BE2C (cell line): ENCODE data around the gene PELO.

Source experiments
- DNase-seq: peaks from one replicate; pipeline ENCODE4 v3.0.0-alpha.2; 2020
- H3K27me3 ChIP-seq: fragments of 250-450 bp; sonication (Bioruptor Pico); 2 replicates; pipeline ENCODE4 v1.5.1; 2020; ENCODE audit warnings: mild to moderate bottlenecking
- H3K36me3 ChIP-seq: fragments of 250-450 bp; sonication (Bioruptor Pico); 2 replicates; pipeline ENCODE4 v1.5.1; 2020; ENCODE audit warnings: mild to moderate bottlenecking
- H3K4me1 ChIP-seq: fragments of 250-450 bp; sonication (Bioruptor Pico); 2 replicates; pipeline ENCODE4 v1.5.1; 2020
- H3K4me3 ChIP-seq: 2 replicates; pipeline ENCODE4 v1.5.1; 2011; ENCODE audit warnings: low read depth, low read length
- H3K9me3 ChIP-seq: fragments of 250-450 bp; sonication (Bioruptor Pico); 2 replicates; pipeline ENCODE4 v1.5.1; 2020
- CTCF ChIP-seq: IDR thresholded peaks from 2 replicates; pipeline ENCODE4 v1.5.1; 2012; ENCODE audit warnings: mild to moderate bottlenecking, low read depth, low read length

PELO gene

DNA sequence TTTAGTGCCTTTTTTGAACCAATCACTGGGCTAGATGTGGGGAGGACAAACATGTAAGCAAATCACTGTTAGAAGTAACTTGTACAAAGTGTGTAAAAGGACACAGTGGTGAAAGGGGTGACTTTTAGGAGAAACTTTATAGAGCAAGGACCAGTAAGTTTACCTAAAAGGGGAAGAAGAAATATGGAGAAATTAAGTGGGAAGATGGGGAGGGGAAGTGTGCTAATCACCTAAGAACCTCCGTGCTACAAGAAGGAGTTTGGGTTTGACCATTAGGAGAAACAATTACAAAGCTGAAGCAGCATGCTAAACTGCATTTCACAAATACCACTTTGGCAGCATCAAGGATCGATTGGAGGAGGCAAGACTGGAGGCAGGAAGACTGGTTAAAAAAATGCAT lies 17.3 kb downstream of the PELO start:
- DNase-seq, result no peak
- peak overlapping the region; percentile 76 for H3K4me3 ChIP-seq
- peaks cover 43% of the 10 kb centered on the region for H3K36me3 ChIP-seq
- peaks cover 12% of the 10 kb centered on the region for H3K4me1 ChIP-seq
- H3K9me3 ChIP-seq, result no peaks in the 10 kb centered on the region
- H3K27me3 ChIP-seq, result no peaks in the 10 kb centered on the region
- no peak for TF ChIP-seq CTCF

DNA sequence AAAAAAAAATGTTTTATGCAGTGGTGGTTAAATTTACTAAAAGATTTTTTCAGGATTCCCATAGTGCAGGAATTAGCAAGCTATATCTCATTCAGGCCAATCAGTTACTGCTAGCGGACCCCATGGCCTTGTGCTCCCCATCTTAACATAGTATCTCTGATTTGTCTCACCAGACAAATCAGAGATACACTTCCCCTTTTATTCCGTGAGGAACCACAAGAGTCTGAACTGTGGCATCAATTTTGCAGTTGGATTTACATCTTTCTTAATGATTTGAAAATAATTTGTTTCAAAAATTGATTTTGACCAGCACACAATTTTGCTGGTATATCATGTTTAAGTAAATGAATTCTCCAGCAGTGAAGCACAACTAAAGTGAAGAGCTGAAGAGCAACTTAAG lies 17.9 kb downstream of the PELO start:
- peaks cover 15% of the 10 kb centered on the region for H3K4me1 ChIP-seq
- no peak overlapping the region for H3K4me3 ChIP-seq
- TF ChIP-seq CTCF, result no peak
- no peaks in the 10 kb centered on the region for H3K27me3 ChIP-seq
- DNase-seq, result no peak
- no peaks in the 10 kb centered on the region for H3K9me3 ChIP-seq
- H3K36me3 ChIP-seq, result peaks cover 43% of the 10 kb centered on the region

DNA sequence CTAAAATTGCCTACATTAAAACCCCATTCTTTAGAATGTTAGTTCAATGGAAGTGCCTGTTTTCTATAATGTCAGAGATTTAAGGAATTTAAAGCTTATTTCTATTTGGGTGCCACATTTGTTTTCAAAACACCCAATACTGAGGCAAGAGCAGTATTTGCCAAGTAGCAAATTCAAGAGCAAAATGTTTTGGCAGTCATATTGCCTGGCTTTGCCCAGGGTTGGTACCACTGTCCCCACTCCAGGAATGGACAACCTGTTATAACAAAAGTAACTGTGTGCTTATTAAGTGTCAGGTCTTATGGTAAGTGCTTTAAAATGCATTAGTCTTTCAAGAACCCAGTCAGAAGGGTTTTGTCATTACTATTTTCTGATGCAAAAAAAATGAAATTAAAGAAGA lies 19.3 kb downstream of the PELO start:
- H3K4me1 ChIP-seq, result peaks cover 16% of the 10 kb centered on the region
- no peak for DNase-seq
- no peaks in the 10 kb centered on the region for H3K27me3 ChIP-seq
- TF ChIP-seq CTCF, result no peak
- no peaks in the 10 kb centered on the region for H3K9me3 ChIP-seq
- H3K4me3 ChIP-seq, result no peak overlapping the region
- peaks cover 29% of the 10 kb centered on the region for H3K36me3 ChIP-seq

DNA sequence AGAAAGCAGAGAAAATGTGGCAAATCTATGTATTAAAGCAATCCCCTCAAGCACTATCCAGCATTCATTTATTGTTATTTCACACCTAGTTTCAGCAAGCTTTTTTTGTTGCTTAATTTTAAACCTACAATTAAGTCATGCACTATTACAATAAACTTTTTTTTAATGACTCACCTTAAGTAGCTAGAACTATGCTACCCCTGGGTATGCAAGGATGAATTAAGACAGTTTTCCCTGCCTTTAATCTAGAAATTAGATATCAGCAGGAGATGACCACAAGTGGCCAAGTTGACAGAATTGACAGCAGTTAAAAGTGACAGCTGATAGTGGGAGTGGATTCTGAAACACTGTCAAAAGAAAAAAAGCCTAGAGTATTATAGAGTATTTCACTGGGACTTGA lies 20.0 kb downstream of the PELO start:
- Histone ChIP-seq H3K4me1 (peaks cover 16% of the 10 kb centered on the region), H3K9me3 (no peaks in the 10 kb centered on the region), H3K36me3 (peaks cover 26% of the 10 kb centered on the region), H3K4me3 (no peak overlapping the region), H3K27me3 (no peaks in the 10 kb centered on the region)
- no peak for DNase-seq
- TF ChIP-seq CTCF, result no peak

- Histone ChIP-seq H3K36me3 (peaks cover 25% of the 10 kb centered on the region), H3K27me3 (no peaks in the 10 kb centered on the region), H3K4me1 (peaks cover 16% of the 10 kb centered on the region), H3K4me3 (no peak overlapping the region), H3K9me3 (no peaks in the 10 kb centered on the region)
- TF ChIP-seq CTCF, result no peak
- no peak for DNase-seq
These were observed 20.7 kb downstream of the PELO start for GRCh38 chr5:52808316-52808901.

- H3K27me3 ChIP-seq, result no peaks in the 10 kb centered on the region
- H3K9me3 ChIP-seq, result no peaks in the 10 kb centered on the region
- H3K36me3 ChIP-seq, result peaks cover 18% of the 10 kb centered on the region
- H3K4me1 ChIP-seq, result peaks cover 19% of the 10 kb centered on the region
- no peak for TF ChIP-seq CTCF
- H3K4me3 ChIP-seq, result no peak overlapping the region
- DNase-seq, result no peak
These were observed 22.2 kb downstream of the PELO start for GRCh38 chr5:52809884-52810283.
